MM.1S (cell line): ENCODE measurements around the gene CTSD.

Experiments used
- DNase-seq: peaks from one replicate; pipeline ENCODE4 v3.0.0-alpha.2; 2015
- H2AFZ ChIP-seq: fragments of 300-600 bp; sonication (generic); 2 replicates; pipeline ENCODE4 v1.6.0; 2016; ENCODE audit warnings: antibody characterized with exemption, low read length
- H3F3A ChIP-seq: fragments of 300-600 bp; sonication (generic); 2 replicates; pipeline ENCODE4 v1.6.1; 2016; ENCODE audit warnings: mild to moderate bottlenecking, antibody characterized with exemption, low read length, moderate library complexity, mixed read lengths; ENCODE audit not compliant: insufficient read depth
- H3K27ac ChIP-seq: fragments of 300-600 bp; sonication (generic); 2 replicates; pipeline ENCODE4 v1.5.1; 2016; ENCODE audit warnings: mild to moderate bottlenecking, low read length
- H3K27me3 ChIP-seq: fragments of 300-600 bp; sonication (generic); replicated peaks from 2 replicates; pipeline ENCODE4 v1.6.0; 2016; ENCODE audit warnings: low read length; ENCODE audit not compliant: insufficient read depth
- H3K36me3 ChIP-seq: fragments of 300-600 bp; sonication (generic); replicated peaks from 2 replicates; pipeline ENCODE4 v1.6.1; 2016; ENCODE audit warnings: mild to moderate bottlenecking, low read length, mixed read lengths; ENCODE audit not compliant: insufficient read depth
- H3K4me1 ChIP-seq: fragments of 300-600 bp; sonication (generic); 2 replicates; pipeline ENCODE4 v1.6.1; 2016; ENCODE audit warnings: low read length, mixed read lengths
- H3K4me2 ChIP-seq: fragments of 300-600 bp; sonication (generic); 2 replicates; pipeline ENCODE4 v1.6.0; 2016; ENCODE audit warnings: low read depth, low read length
- H3K4me3 ChIP-seq: fragments of 300-600 bp; sonication (generic); 2 replicates; pipeline ENCODE4 v1.5.1; 2016; ENCODE audit warnings: low read length, mixed read lengths
- H3K79me2 ChIP-seq: fragments of 300-600 bp; sonication (generic); 2 replicates; pipeline ENCODE4 v1.6.1; 2016; ENCODE audit warnings: mixed run types, low read length, mixed read lengths
- H3K9ac ChIP-seq: fragments of 300-600 bp; sonication (generic); 2 replicates; pipeline ENCODE4 v1.6.1; 2016; ENCODE audit warnings: low read length, mixed read lengths
- H3K9me2 ChIP-seq: fragments of 300-600 bp; sonication (generic); replicated peaks from 2 replicates; pipeline ENCODE4 v1.6.1; 2016; ENCODE audit warnings: mild to moderate bottlenecking, low read length, mixed read lengths; ENCODE audit not compliant: insufficient read depth
- H3K9me3 ChIP-seq: fragments of 300-600 bp; sonication (generic); replicated peaks from 2 replicates; pipeline ENCODE4 v1.6.1; 2016; ENCODE audit warnings: mild to moderate bottlenecking, low read length, mixed read lengths; ENCODE audit not compliant: insufficient read depth
- H4K20me1 ChIP-seq: fragments of 300-600 bp; sonication (generic); 2 replicates; pipeline ENCODE4 v1.6.1; 2016; ENCODE audit warnings: mild to moderate bottlenecking, low read length, moderate library complexity, mixed read lengths; ENCODE audit not compliant: insufficient read depth
- CTCF ChIP-seq: fragments of 300-600 bp; sonication (generic); IDR thresholded peaks from 2 replicates; pipeline ENCODE4 v1.5.1; 2016; ENCODE audit warnings: antibody characterized with exemption, low read length, mixed read lengths
- EZH2 ChIP-seq: fragments of 300-600 bp; sonication (generic); optimal IDR thresholded peaks from 2 replicates; pipeline ENCODE3; 2017; ENCODE audit warnings: low read depth, mild to moderate bottlenecking, antibody characterized with exemption, low read length, mixed read lengths
- EZH2phosphoT487 ChIP-seq: fragments of 300-600 bp; sonication (generic); IDR thresholded peaks from 2 replicates; pipeline ENCODE4 v1.6.1; 2018; ENCODE audit warnings: antibody characterized with exemption, low read length

Gene CTSD

DNA sequence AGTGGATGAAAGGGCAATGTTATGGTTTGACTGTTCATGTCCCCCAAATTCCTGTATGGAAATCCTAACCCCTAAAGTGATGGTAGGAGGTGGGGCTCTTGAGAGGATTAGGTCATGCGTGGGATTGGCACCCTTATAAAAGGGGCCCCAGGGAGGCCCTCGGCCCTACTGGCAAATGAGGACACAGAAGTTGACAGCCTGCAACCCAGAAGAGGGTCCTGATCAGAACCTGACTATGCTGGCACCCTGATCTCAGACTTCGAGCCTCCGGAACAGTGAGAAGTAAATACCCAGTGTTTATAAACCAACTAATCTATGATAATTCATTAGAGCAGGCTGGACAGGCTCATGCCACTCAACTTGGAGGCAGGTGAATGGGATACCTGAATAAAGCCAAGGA is 22.0 kb downstream of the CTSD start:
- Histone ChIP-seq H3K4me2 (no peak overlapping the region), H4K20me1 (no peaks in the 10 kb centered on the region), H3K9me2 (no peaks in the 10 kb centered on the region), H3K4me3 (no peak overlapping the region), H3K4me1 (no peaks in the 10 kb centered on the region), H3K27ac (no peak overlapping the region), H3K36me3 (no peaks in the 10 kb centered on the region), H3F3A (no peaks in the 10 kb centered on the region), H3K9ac (no peak overlapping the region), H3K9me3 (no peaks in the 10 kb centered on the region), H3K27me3 (peaks cover 83% of the 10 kb centered on the region), H2AFZ (no peak overlapping the region), H3K79me2 (no peaks in the 10 kb centered on the region)
- DNase-seq: no peak
- no peak for TF ChIP-seq EZH2phosphoT487
- TF ChIP-seq CTCF: no peak
- no peak for TF ChIP-seq EZH2

DNA sequence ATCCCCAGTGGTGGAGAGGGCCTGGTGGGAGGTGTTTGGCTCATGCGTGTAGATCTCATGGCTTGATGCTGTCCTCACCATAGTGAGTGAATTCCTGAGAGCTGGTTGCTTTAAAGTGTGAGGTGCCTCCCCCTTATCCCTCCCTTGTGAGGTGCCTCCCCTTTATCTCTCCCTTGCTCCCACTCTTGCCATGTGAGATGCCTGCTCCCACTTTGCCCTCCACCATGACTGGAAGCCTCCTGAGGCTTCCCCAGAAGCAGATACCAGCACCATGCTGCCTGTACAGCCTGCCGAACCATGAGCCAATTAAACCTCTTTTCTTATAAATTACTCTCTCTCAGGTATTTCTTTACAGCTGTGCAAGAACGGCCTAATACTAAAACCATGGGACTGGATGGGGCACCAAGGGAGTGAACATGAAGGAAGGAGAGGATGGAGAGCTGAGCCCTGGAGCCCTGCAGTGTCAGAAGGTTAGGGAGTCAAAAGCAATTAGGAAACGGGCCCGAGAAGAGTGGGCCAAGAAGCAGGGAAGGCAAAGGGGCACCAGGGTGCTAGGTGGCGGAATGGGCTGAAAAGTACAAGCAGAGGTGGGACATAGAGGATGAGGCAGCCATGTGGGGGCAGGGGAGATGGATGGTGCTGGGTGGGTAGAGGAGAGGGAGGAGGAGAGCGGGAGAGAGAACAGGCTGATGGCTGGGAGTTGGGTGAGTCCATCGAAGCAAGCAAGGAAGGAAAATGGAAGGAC is 22.8 kb downstream of the CTSD start:
- no peak overlapping the region for H3K27ac ChIP-seq
- H4K20me1 ChIP-seq: no peaks in the 10 kb centered on the region
- no peaks in the 10 kb centered on the region for H3K79me2 ChIP-seq
- DNase-seq: no peak
- no peak for TF ChIP-seq EZH2
- no peak for TF ChIP-seq EZH2phosphoT487
- no peaks in the 10 kb centered on the region for H3K4me1 ChIP-seq
- H3K4me3 ChIP-seq: no peak overlapping the region
- H3K9me3 ChIP-seq: no peaks in the 10 kb centered on the region
- H3K4me2 ChIP-seq: no peak overlapping the region
- H3K36me3 ChIP-seq: no peaks in the 10 kb centered on the region
- no peak overlapping the region for H3K9ac ChIP-seq
- no peaks in the 10 kb centered on the region for H3F3A ChIP-seq
- H3K9me2 ChIP-seq: no peaks in the 10 kb centered on the region
- no peak overlapping the region for H2AFZ ChIP-seq
- peaks cover 91% of the 10 kb centered on the region for H3K27me3 ChIP-seq

DNA sequence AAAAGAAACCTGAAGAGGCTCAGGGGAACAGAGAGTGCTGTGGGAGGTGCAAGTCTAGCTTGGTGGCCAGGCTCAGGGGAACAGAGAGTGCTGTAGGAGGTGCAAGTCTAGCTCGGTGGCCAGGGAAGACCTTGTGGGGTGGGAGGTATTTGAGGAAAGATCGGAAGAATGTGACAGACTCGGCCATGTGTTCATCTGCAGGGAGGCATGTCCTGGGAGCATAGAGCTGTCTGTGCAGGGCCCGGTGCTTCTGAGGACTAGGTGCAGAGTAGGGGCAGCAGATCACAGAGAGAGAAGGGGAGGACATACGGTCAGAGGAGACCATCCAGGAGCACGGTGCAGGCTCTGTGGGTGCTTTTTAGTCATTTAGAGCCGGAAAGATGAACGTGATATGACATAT is 24.2 kb downstream of the CTSD start:
- no peak overlapping the region for H3K4me2 ChIP-seq
- H4K20me1 ChIP-seq: no peaks in the 10 kb centered on the region
- H3K4me3 ChIP-seq: no peak overlapping the region
- no peaks in the 10 kb centered on the region for H3K4me1 ChIP-seq
- no peak overlapping the region for H3K27ac ChIP-seq
- H3K27me3 ChIP-seq: peaks cover 97% of the 10 kb centered on the region
- TF ChIP-seq CTCF (no peak), EZH2 (no peak), EZH2phosphoT487 (no peak)
- no peak for DNase-seq
- no peaks in the 10 kb centered on the region for H3K36me3 ChIP-seq
- no peaks in the 10 kb centered on the region for H3K9me2 ChIP-seq
- no peak overlapping the region for H2AFZ ChIP-seq
- H3K9ac ChIP-seq: no peak overlapping the region
- H3K9me3 ChIP-seq: no peaks in the 10 kb centered on the region
- no peaks in the 10 kb centered on the region for H3F3A ChIP-seq
- H3K79me2 ChIP-seq: no peaks in the 10 kb centered on the region

GRCh38 chr11:1738380-1738779 is 25.3 kb downstream of the CTSD start:
- H4K20me1 ChIP-seq: no peaks in the 10 kb centered on the region
- no peak overlapping the region for H2AFZ ChIP-seq
- H3K4me2 ChIP-seq: no peak overlapping the region
- H3K9me2 ChIP-seq: no peaks in the 10 kb centered on the region
- no peak for DNase-seq
- H3K79me2 ChIP-seq: no peaks in the 10 kb centered on the region
- peaks cover 97% of the 10 kb centered on the region for H3K27me3 ChIP-seq
- no peaks in the 10 kb centered on the region for H3K36me3 ChIP-seq
- no peaks in the 10 kb centered on the region for H3F3A ChIP-seq
- H3K27ac ChIP-seq: no peak overlapping the region
- no peaks in the 10 kb centered on the region for H3K4me1 ChIP-seq
- TF ChIP-seq CTCF: no peak
- no peak for TF ChIP-seq EZH2phosphoT487
- no peak overlapping the region for H3K4me3 ChIP-seq
- H3K9ac ChIP-seq: no peak overlapping the region
- H3K9me3 ChIP-seq: no peaks in the 10 kb centered on the region
